ENCODE results near the gene SDK2. TPM values are rescaled to one million over a fixed set of nuclear protein-coding genes. Genes with fewer than 3 reads are reported as not detected.

Gene SDK2
- total and polyA plus RNA-seq, 3 experiments from 2014 or later: 0.35 to 0.54 (median 0.44) TPM

- no peaks in the 10 kb centered on the region for H3K9me3 ChIP-seq (ENCODE audit: low read length)
- H3K27ac Mint-ChIP-seq: peak overlapping the region in 1 of 8 donors; percentile 42
- no peak overlapping the region for H3K27ac ChIP-seq (ENCODE audit: low read depth, low read length)
- ChIA-PET POLR2A (no interaction called here), CTCF (interaction anchor here (1.0 to 1.3 kb wide), 3 partner anchors 10 to 49 kb away, joined by 3 to 4 read pairs (median 3); no protein-coding TSS in a partner anchor)
- no peak for DNase-seq
- no peak overlapping the region for H3K4me3 ChIP-seq (ENCODE audit: low read length)
- no peaks in the 10 kb centered on the region for H3K27me3 ChIP-seq (ENCODE audit: insufficient read depth, low read length, poor library complexity, severe bottlenecking)
- no peak overlapping the region for H3K4me3 Mint-ChIP-seq
- peaks cover 0 to 2% (median 0%) of the 10 kb centered on the region in 5 donors for H3K9me3 Mint-ChIP-seq
- H3K36me3 Mint-ChIP-seq: no peaks in the 10 kb centered on the region
- H3K27me3 Mint-ChIP-seq: peaks cover 11 to 16% of the 10 kb centered on the region in 2 donors
- no peaks in the 10 kb centered on the region for H3K4me1 ChIP-seq (ENCODE audit: insufficient read depth, low read length)
- H3K4me1 Mint-ChIP-seq: no peaks in the 10 kb centered on the region
- no peaks in the 10 kb centered on the region for H3K36me3 ChIP-seq (ENCODE audit: insufficient read depth, low read length)
Observed at GRCh38 chr17:73320601-73321264, 323.5 kb downstream of the SDK2 start.

GRCh38 chr17:73319766-73320165 lies 324.5 kb downstream of the SDK2 start:
- ChIA-PET CTCF (interaction anchor here (1.0 to 1.3 kb wide), 3 partner anchors 9 to 50 kb away, joined by 3 to 4 read pairs (median 3); no protein-coding TSS in a partner anchor), POLR2A (no interaction called here)
- Histone ChIP-seq H3K4me3 (ENCODE audit: low read length) (no peak overlapping the region), H3K36me3 (ENCODE audit: insufficient read depth, low read length) (no peaks in the 10 kb centered on the region), H3K9me3 (ENCODE audit: low read length) (no peaks in the 10 kb centered on the region), H3K27ac (ENCODE audit: low read depth, low read length) (no peak overlapping the region), H3K4me1 (ENCODE audit: insufficient read depth, low read length) (no peaks in the 10 kb centered on the region), H3K27me3 (ENCODE audit: insufficient read depth, low read length, poor library complexity, severe bottlenecking) (no peaks in the 10 kb centered on the region)
- no peaks in the 10 kb centered on the region for H3K4me1 Mint-ChIP-seq
- DNase-seq: no peak
- peaks cover 0 to 2% (median 0%) of the 10 kb centered on the region in 5 donors for H3K9me3 Mint-ChIP-seq
- H3K27ac Mint-ChIP-seq: peak overlapping the region in 1 of 8 donors; percentile 43
- H3K27me3 Mint-ChIP-seq: peaks cover 7% of the 10 kb centered on the region in 2 donors
- H3K4me3 Mint-ChIP-seq: peak overlapping the region in 1 of 7 donors; percentile 41
- no peaks in the 10 kb centered on the region for H3K36me3 Mint-ChIP-seq

- Mint-ChIP-seq H3K4me3 (no peak overlapping the region), H3K27me3 (peaks cover 0 to 5% of the 10 kb centered on the region in 2 donors), H3K4me1 (no peaks in the 10 kb centered on the region), H3K27ac (no peak overlapping the region), H3K9me3 (peaks cover 0 to 2% (median 0%) of the 10 kb centered on the region in 5 donors), H3K36me3 (no peaks in the 10 kb centered on the region)
- H3K4me3 ChIP-seq (ENCODE audit: low read length): no peak overlapping the region
- ChIA-PET POLR2A (no interaction called here), CTCF (no interaction called here)
- H3K27ac ChIP-seq (ENCODE audit: low read depth, low read length): no peak overlapping the region
- DNase-seq: no peak
- no peaks in the 10 kb centered on the region for H3K4me1 ChIP-seq (ENCODE audit: insufficient read depth, low read length)
- no peaks in the 10 kb centered on the region for H3K27me3 ChIP-seq (ENCODE audit: insufficient read depth, low read length, poor library complexity, severe bottlenecking)
- no peaks in the 10 kb centered on the region for H3K36me3 ChIP-seq (ENCODE audit: insufficient read depth, low read length)
- no peaks in the 10 kb centered on the region for H3K9me3 ChIP-seq (ENCODE audit: low read length)
Observed at GRCh38 chr17:73318836-73319235, 325.4 kb downstream of the SDK2 start.

- DNase-seq: no peak
- H3K27me3 Mint-ChIP-seq: peaks cover 0 to 5% of the 10 kb centered on the region in 2 donors
- Histone ChIP-seq H3K9me3 (ENCODE audit: low read length) (no peaks in the 10 kb centered on the region), H3K4me3 (ENCODE audit: low read length) (no peak overlapping the region), H3K27me3 (ENCODE audit: insufficient read depth, low read length, poor library complexity, severe bottlenecking) (no peaks in the 10 kb centered on the region), H3K4me1 (ENCODE audit: insufficient read depth, low read length) (no peaks in the 10 kb centered on the region), H3K27ac (ENCODE audit: low read depth, low read length) (no peak overlapping the region), H3K36me3 (ENCODE audit: insufficient read depth, low read length) (no peaks in the 10 kb centered on the region)
- POLR2A ChIA-PET: no interaction called here
- H3K4me3 Mint-ChIP-seq: no peak overlapping the region
- H3K27ac Mint-ChIP-seq: no peak overlapping the region
- CTCF ChIA-PET: no interaction called here
- no peaks in the 10 kb centered on the region for H3K36me3 Mint-ChIP-seq
- peaks cover 0 to 2% (median 0%) of the 10 kb centered on the region in 3 donors for H3K4me1 Mint-ChIP-seq
- H3K9me3 Mint-ChIP-seq: peaks cover 0 to 2% (median 0%) of the 10 kb centered on the region in 5 donors
Observed at GRCh38 chr17:73318427-73318813, 325.8 kb downstream of the SDK2 start.

- Mint-ChIP-seq H3K27me3 (peaks cover 0 to 4% of the 10 kb centered on the region in 2 donors), H3K4me3 (peak overlapping the region in 1 of 7 donors; percentile 34), H3K36me3 (no peaks in the 10 kb centered on the region), H3K9me3 (peaks cover 0 to 2% (median 0%) of the 10 kb centered on the region in 5 donors), H3K27ac (peak overlapping the region in 1 of 8 donors; percentile 78), H3K4me1 (peaks cover 0 to 4% (median under 1%) of the 10 kb centered on the region in 3 donors)
- no peaks in the 10 kb centered on the region for H3K4me1 ChIP-seq (ENCODE audit: insufficient read depth, low read length)
- H3K36me3 ChIP-seq (ENCODE audit: insufficient read depth, low read length): no peaks in the 10 kb centered on the region
- CTCF ChIA-PET: no interaction called here
- POLR2A ChIA-PET: no interaction called here
- H3K4me3 ChIP-seq (ENCODE audit: low read length): no peak overlapping the region
- no peak overlapping the region for H3K27ac ChIP-seq (ENCODE audit: low read depth, low read length)
- DNase-seq: no peak
- no peaks in the 10 kb centered on the region for H3K9me3 ChIP-seq (ENCODE audit: low read length)
- H3K27me3 ChIP-seq (ENCODE audit: insufficient read depth, low read length, poor library complexity, severe bottlenecking): no peaks in the 10 kb centered on the region
Observed at GRCh38 chr17:73317513-73318426, 326.5 kb downstream of the SDK2 start.

GRCh38 chr17:73316919-73317505 lies 327.2 kb downstream of the SDK2 start:
- CTCF ChIA-PET: no interaction called here
- Histone ChIP-seq H3K4me1 (ENCODE audit: insufficient read depth, low read length) (no peaks in the 10 kb centered on the region), H3K9me3 (ENCODE audit: low read length) (no peaks in the 10 kb centered on the region), H3K27me3 (ENCODE audit: insufficient read depth, low read length, poor library complexity, severe bottlenecking) (no peaks in the 10 kb centered on the region), H3K4me3 (ENCODE audit: low read length) (no peak overlapping the region), H3K27ac (ENCODE audit: low read depth, low read length) (no peak overlapping the region), H3K36me3 (ENCODE audit: insufficient read depth, low read length) (no peaks in the 10 kb centered on the region)
- H3K27me3 Mint-ChIP-seq: no peaks in the 10 kb centered on the region
- POLR2A ChIA-PET: no interaction called here
- peaks cover 0 to 4% (median 4%) of the 10 kb centered on the region in 3 donors for H3K4me1 Mint-ChIP-seq
- no peaks in the 10 kb centered on the region for H3K9me3 Mint-ChIP-seq
- no peak for DNase-seq
- H3K4me3 Mint-ChIP-seq: peak overlapping the region in 1 of 7 donors; percentile 34
- no peaks in the 10 kb centered on the region for H3K36me3 Mint-ChIP-seq
- H3K27ac Mint-ChIP-seq: no peak overlapping the region

GRCh38 chr17:73315471-73315870 lies 328.8 kb downstream of the SDK2 start:
- ChIA-PET CTCF (no interaction called here), POLR2A (interaction anchor here (0.6 kb wide), 1 partner anchor 122 kb away, joined by 3 read pairs; no protein-coding TSS in a partner anchor)
- H3K36me3 Mint-ChIP-seq: no peaks in the 10 kb centered on the region

More at GRCh38 chr17:73315471-73315870, 328.8 kb downstream of the SDK2 start:
- peak overlapping the region in 1 of 8 donors; percentile 26 for H3K27ac Mint-ChIP-seq
- no peaks in the 10 kb centered on the region for H3K36me3 ChIP-seq (ENCODE audit: insufficient read depth, low read length)
- no peak overlapping the region for H3K4me3 Mint-ChIP-seq
- H3K27me3 ChIP-seq (ENCODE audit: insufficient read depth, low read length, poor library complexity, severe bottlenecking): no peaks in the 10 kb centered on the region
- no peak for DNase-seq
- H3K4me1 ChIP-seq (ENCODE audit: insufficient read depth, low read length): peaks cover under 1% of the 10 kb centered on the region
- H3K4me1 Mint-ChIP-seq: peaks cover under 1 to 5% (median 4%) of the 10 kb centered on the region in 3 donors
- no peak overlapping the region for H3K27ac ChIP-seq (ENCODE audit: low read depth, low read length)
- no peaks in the 10 kb centered on the region for H3K9me3 ChIP-seq (ENCODE audit: low read length)
- H3K9me3 Mint-ChIP-seq: no peaks in the 10 kb centered on the region
- H3K27me3 Mint-ChIP-seq: no peaks in the 10 kb centered on the region
- no peak overlapping the region for H3K4me3 ChIP-seq (ENCODE audit: low read length)

Data from CD8-positive, alpha-beta memory T cell (primary cell).